B cell (primary cell): Measurements from ENCODE around the gene KRT79. TPM values are rescaled to one million over a fixed set of nuclear protein-coding genes. Genes with fewer than 3 reads are reported as not detected.

Experiments
- ATAC-seq: fragments of 200-7000 bp; cut with Tn5 transposase; one replicate; pipeline ENCODE4 v1.10.0; 2021; ENCODE audit warnings: low read depth, mild to moderate bottlenecking, moderate number of reproducible peaks, moderate library complexity
- CTCF ChIA-PET: fragments of 350-600 bp; sonication (Branson Sonifier 250); formaldehyde crosslinking; loops from one replicate; lab custom pipeline; 2021; ENCODE audit warnings: antibody characterized with exemption, inconsistent platforms; lab: Charles Lee
- POLR2A ChIA-PET: fragments of 350-600 bp; sonication (Branson Sonifier 250); formaldehyde crosslinking; loops from one replicate; lab custom pipeline; 2021; ENCODE audit warnings: antibody characterized with exemption; lab: Charles Lee
- DNase-seq: peaks from one replicate; pipeline ENCODE4 v3.0.0; 2013
- H2AFZ ChIP-seq: 2 replicates; pipeline ENCODE4 v1.6.1; 2012; ENCODE audit warnings: mild to moderate bottlenecking, low read depth, low read length; ENCODE audit not compliant: insufficient read depth, poor library complexity, severe bottlenecking
- H3K27ac ChIP-seq, 2 donors: 1 replicate in 1 of 2; 2 replicates in 1 of 2; pipeline ENCODE4 v1.5.1; 2012 to 2013; ENCODE audit warnings: low read length in 2 of 2, mild to moderate bottlenecking in 2 of 2, moderate library complexity in 1 of 2
- H3K27me3 ChIP-seq, 4 experiments: fragments of 200-600 bp in 1 of 4; sonication (generic) in 1 of 4; replicated peaks in 1 of 4; 1 replicate in 2 of 4; 2 replicates in 2 of 4; pipeline versions ENCODE4 v1.6.1 to v1.7.0; 2013 to 2016; ENCODE audit warnings: low read length in 3 of 4, mild to moderate bottlenecking in 2 of 4, mixed read lengths in 1 of 4, moderate library complexity in 1 of 4; ENCODE audit not compliant: insufficient read depth in 4 of 4, control insufficient read depth in 3 of 4; ENCODE audit errors: control extremely low read depth in 1 of 4
- H3K36me3 ChIP-seq, 2 experiments: replicated peaks in 1 of 2; 1 replicate in 1 of 2; 2 replicates in 1 of 2; pipeline versions ENCODE4 v1.6.1 to v1.7.1; 2013; ENCODE audit warnings: low read length in 1 of 2; ENCODE audit not compliant: insufficient read depth in 2 of 2, control insufficient read depth in 1 of 2; ENCODE audit errors: control extremely low read depth in 1 of 2, extremely low read depth in 1 of 2
- H3K4me1 ChIP-seq, 2 donors: fragments of 200-600 bp in 1 of 2; sonication (generic) in 1 of 2; 1 replicate in 1 of 2; 2 replicates in 1 of 2; pipeline versions ENCODE4 v1.5.1 to v1.6.1; 2013 to 2017; ENCODE audit warnings: low read length in 2 of 2; ENCODE audit not compliant: control insufficient read depth in 2 of 2, insufficient read depth in 2 of 2
- H3K4me2 ChIP-seq: replicated peaks from 2 replicates; pipeline ENCODE3; 2012; ENCODE audit warnings: mild to moderate bottlenecking, low read depth, low read length; ENCODE audit not compliant: poor library complexity, severe bottlenecking
- H3K4me3 ChIP-seq, 5 experiments: fragments of 200-600 bp in 1 of 5; sonication (generic) in 1 of 5; 1 replicate in 3 of 5; 2 replicates in 2 of 5; pipeline versions ENCODE4 v1.5.1 to v1.7.0; 2011 to 2016; ENCODE audit warnings: low read length in 4 of 5, mild to moderate bottlenecking in 4 of 5, low read depth in 2 of 5, control low read depth in 1 of 5, moderate library complexity in 1 of 5; ENCODE audit not compliant: insufficient read depth in 1 of 5; ENCODE audit errors: control extremely low read depth in 1 of 5, extremely low read depth in 1 of 5
- H3K79me2 ChIP-seq: fragments of 200-600 bp; sonication (generic); one replicate; pipeline ENCODE4 v1.6.0; 2016; ENCODE audit warnings: low read length; ENCODE audit not compliant: control insufficient read depth, insufficient read depth
- H3K9ac ChIP-seq: fragments of 200-600 bp; sonication (generic); 2 replicates; pipeline ENCODE4 v1.6.1; 2017; ENCODE audit warnings: mild to moderate bottlenecking, low read length, moderate library complexity
- H3K9me3 ChIP-seq, 3 donors: one replicate each; pipeline versions ENCODE4 v1.6.1 to v1.7.1; 2013; ENCODE audit warnings: low read length in 2 of 3; ENCODE audit not compliant: control insufficient read depth in 2 of 3, insufficient read depth in 1 of 3; ENCODE audit errors: control extremely low read depth in 1 of 3
- H4K20me1 ChIP-seq: 2 replicates; pipeline ENCODE4 v1.6.0; 2012; ENCODE audit warnings: mild to moderate bottlenecking, low read length; ENCODE audit not compliant: insufficient read depth, control insufficient read depth, poor library complexity, severe bottlenecking
- H3K27ac Mint-ChIP-seq: one replicate; pipeline ENCODE4 v1.8.0; 2021; ENCODE audit warnings: mixed read lengths
- H3K27me3 Mint-ChIP-seq: one replicate; pipeline ENCODE4 v1.8.0; 2021; ENCODE audit warnings: mixed read lengths
- H3K4me1 Mint-ChIP-seq: one replicate; pipeline ENCODE4 v1.8.0; 2021; ENCODE audit warnings: mixed read lengths
- H3K4me3 Mint-ChIP-seq: one replicate; pipeline ENCODE4 v1.8.0; 2021; ENCODE audit warnings: mixed read lengths
- H3K9me3 Mint-ChIP-seq: one replicate; pipeline ENCODE4 v1.8.0; 2022; ENCODE audit warnings: mixed read lengths; ENCODE audit not compliant: insufficient read depth
- EZH2 ChIP-seq: IDR thresholded peaks from 2 replicates; pipeline ENCODE4 v1.6.1; 2012; ENCODE audit warnings: borderline replicate concordance, low read depth, mild to moderate bottlenecking, moderate library complexity, low read length; ENCODE audit not compliant: insufficient read depth, poor library complexity, severe bottlenecking
- WGBS: methylation state at CpG from one replicate; pipeline ENCODE4 v1.1.5; 2013; ENCODE audit warnings: missing lambda C conversion rate; ENCODE audit not compliant: insufficient coverage; 5-methylcytosine and 5-hydroxymethylcytosine counted together
- intact Hi-C: fragments of 100-400 bp; cut with micrococcal nuclease; formaldehyde crosslinking; loops from one replicate; pipeline ENCODE4 v1.10.0; 2022
- polyA plus RNA-seq: library from polyadenylated mRNA; depleted of rRNA; stranded (reverse); fragments of >200 nt; gene quantifications from 2 replicates; pipeline ENCODE4 v1.2.3, GENCODE V29; 2012
- total RNA-seq, 2 donors: library from RNA; stranded (reverse); fragments of 120-200 nt in 1 of 2; gene quantifications; 1 replicate in 1 of 2; 2 replicates in 1 of 2; pipeline versions ENCODE4 v1.2.3 to v1.2.4, GENCODE V29; 2013 to 2022
- TF ChIP-seq, protein P1 (sequence below): fragments of 200-600 bp; IDR thresholded peaks from one replicate; pipeline ENCODE4 v1.8.0; 2022; ENCODE audit warnings: antibody characterized with exemption, mild to moderate bottlenecking

The KRT79 gene
- total and polyA plus RNA-seq, 2 donors (not counting 1 experiment from before 2014, with no cell fraction given): not detected

- H3K27ac Mint-ChIP-seq: no peak overlapping the region
- no peak overlapping the region for H3K4me3 ChIP-seq
- H3K27me3 ChIP-seq: peaks cover 0 to 16% (median 4%) of the 10 kb centered on the region in 4 experiments
- no peak overlapping the region for H3K4me2 ChIP-seq
- DNase-seq: no peak
- H3K4me3 Mint-ChIP-seq: no peak overlapping the region
- WGBS: 96% methylated on average over 10 of the region's 12 CpGs
- TF ChIP-seq, protein P1, sequence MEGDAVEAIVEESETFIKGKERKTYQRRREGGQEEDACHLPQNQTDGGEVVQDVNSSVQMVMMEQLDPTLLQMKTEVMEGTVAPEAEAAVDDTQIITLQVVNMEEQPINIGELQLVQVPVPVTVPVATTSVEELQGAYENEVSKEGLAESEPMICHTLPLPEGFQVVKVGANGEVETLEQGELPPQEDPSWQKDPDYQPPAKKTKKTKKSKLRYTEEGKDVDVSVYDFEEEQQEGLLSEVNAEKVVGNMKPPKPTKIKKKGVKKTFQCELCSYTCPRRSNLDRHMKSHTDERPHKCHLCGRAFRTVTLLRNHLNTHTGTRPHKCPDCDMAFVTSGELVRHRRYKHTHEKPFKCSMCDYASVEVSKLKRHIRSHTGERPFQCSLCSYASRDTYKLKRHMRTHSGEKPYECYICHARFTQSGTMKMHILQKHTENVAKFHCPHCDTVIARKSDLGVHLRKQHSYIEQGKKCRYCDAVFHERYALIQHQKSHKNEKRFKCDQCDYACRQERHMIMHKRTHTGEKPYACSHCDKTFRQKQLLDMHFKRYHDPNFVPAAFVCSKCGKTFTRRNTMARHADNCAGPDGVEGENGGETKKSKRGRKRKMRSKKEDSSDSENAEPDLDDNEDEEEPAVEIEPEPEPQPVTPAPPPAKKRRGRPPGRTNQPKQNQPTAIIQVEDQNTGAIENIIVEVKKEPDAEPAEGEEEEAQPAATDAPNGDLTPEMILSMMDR: no peak
- TF ChIP-seq EZH2: no peak
- H4K20me1 ChIP-seq: no peaks in the 10 kb centered on the region
- H3K36me3 ChIP-seq: no peaks in the 10 kb centered on the region
- peaks cover 39% of the 10 kb centered on the region for H3K27me3 Mint-ChIP-seq
- no peak for ATAC-seq
- no peaks in the 10 kb centered on the region for H3K9me3 Mint-ChIP-seq
- no peak overlapping the region for H3K27ac ChIP-seq
- intact Hi-C loops: no loop called here
- peaks cover 0 to 5% (median 0%) of the 10 kb centered on the region in 3 donors for H3K9me3 ChIP-seq
- H3K4me1 Mint-ChIP-seq: no peaks in the 10 kb centered on the region
- H2AFZ ChIP-seq: no peak overlapping the region
- no peaks in the 10 kb centered on the region for H3K79me2 ChIP-seq
- H3K4me1 ChIP-seq: no peaks in the 10 kb centered on the region
- POLR2A ChIA-PET: no interaction called here
- CTCF ChIA-PET: no interaction called here
- H3K9ac ChIP-seq: no peak overlapping the region
Observed at GRCh38 chr12:52791271-52792184, 42.6 kb downstream of the KRT79 start.
